Forelimb muscle (tissue), 1 donor: Measurements from ENCODE around the gene SPRR5. TPM values are rescaled to one million over a fixed set of nuclear protein-coding genes. Genes with fewer than 3 reads are reported as not detected.

Source experiments
- DNase-seq: peaks from one replicate; pipeline ENCODE4 v3.0.0-alpha.2; 2013; ENCODE audit warnings: low read depth
- polyA plus RNA-seq: library from polyadenylated mRNA; unstranded; fragments of 120-200 nt; gene quantifications from one replicate; pipeline ENCODE4 v1.2.1, GENCODE V29; 2013; ENCODE audit not compliant: insufficient read length

The SPRR5 gene
- polyA plus RNA-seq, 1 donor = not detected

DNA sequence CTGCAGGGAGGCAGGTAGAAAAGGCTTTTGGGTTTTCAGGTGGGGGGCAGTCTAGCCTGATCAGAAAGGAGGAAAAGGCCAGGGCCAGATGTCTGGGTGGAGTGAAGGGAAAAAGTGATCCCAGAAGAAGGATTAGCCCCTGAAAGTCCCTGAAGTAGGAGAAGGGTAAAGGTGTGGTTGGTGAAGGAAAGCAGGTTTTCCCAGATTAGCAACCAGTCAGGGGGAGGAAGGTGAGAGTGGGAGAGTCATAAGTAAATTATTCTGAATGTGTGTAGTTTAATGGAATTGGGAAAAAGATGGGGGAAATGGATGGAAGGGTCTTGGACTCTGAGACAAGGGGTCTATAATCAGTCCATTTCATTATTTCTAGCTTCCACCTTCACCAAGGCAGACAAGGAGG lies 36.2 kb downstream of the SPRR5 start:
- no peak for DNase-seq

DNA sequence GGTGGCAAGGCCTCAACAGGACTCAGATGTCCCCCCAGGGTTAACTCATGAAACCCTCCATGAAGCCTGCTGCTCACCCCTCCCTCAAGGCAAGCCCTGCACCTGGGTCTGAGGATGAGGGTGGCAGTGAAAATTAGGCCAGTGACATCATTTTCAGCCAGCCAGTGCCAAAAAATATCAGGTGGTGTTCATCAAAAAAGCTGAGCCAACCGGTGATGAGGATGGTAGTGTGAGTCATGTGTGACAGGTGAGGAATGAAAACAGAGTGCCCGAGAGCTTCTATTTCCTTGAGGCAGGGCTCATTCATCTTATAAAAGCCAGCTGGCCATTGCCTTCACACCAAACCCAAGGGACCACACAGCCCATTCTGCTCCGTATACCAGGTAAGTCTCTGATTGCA lies 36.7 kb downstream of the SPRR5 start, which contains the start of gene SPRR1A:
Gene SPRR1A (plus strand): TSS at position 339 of the 400 bp plus-strand sequence. CDS start 1,150 bp downstream, outside the sequence.
- DNase-seq = no peak

DNA sequence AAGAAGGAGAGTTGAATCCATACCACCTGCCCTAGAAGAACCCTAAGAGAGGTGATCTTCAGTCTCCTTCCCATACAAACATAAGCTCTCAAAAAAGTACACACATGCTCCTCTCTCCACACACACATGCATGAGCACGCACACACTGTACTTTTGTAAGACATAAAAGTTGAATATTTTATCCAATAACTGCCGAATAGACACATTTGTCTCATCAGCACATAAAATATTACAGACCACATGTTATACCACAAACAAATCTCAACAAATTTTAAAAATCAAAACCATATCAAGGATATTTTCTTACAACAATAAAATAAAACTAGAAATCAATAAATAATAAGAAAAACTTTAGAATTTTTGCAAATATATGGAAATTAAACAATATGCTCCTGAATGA lies 39.6 kb downstream of the SPRR5 start:
- DNase-seq = no peak

DNA sequence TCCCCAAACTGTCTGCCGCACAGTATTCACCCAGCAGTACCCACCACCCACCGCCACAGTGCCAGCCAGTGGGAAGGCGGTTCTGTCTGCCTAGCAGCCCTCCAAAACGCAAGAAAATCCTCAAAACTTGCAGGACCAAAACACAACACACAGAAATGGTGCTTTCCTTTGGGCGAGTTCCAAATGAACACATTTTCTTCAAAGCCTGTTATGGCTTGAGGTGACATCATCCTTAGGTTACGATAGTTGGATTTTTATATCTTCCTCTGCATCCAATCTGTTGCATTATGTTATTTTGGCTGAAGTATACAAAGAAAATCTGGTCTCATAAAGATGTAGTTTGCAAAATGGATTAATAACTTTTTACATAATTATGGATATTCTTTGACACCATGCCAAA lies 46.2 kb downstream of the SPRR5 start:
- no peak for DNase-seq

DNA sequence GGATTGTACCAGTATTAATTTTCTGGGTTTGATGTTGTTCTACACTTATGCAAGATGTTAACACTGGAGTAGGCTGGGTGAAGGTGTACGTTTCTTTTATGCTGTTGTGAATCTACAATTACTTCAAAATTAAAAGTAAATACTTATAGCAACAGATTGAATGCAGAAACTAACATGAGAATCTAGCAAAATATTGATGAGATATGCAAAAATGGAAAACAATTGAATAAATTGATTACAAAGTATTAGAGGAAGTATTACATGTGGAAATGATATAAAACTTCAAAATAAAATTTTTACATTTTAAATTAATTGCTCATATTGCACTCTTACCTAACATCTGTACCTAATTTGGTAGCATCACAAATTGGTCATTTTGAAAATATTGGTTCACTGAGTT lies 48.8 kb downstream of the SPRR5 start:
- DNase-seq = no peak

DNA sequence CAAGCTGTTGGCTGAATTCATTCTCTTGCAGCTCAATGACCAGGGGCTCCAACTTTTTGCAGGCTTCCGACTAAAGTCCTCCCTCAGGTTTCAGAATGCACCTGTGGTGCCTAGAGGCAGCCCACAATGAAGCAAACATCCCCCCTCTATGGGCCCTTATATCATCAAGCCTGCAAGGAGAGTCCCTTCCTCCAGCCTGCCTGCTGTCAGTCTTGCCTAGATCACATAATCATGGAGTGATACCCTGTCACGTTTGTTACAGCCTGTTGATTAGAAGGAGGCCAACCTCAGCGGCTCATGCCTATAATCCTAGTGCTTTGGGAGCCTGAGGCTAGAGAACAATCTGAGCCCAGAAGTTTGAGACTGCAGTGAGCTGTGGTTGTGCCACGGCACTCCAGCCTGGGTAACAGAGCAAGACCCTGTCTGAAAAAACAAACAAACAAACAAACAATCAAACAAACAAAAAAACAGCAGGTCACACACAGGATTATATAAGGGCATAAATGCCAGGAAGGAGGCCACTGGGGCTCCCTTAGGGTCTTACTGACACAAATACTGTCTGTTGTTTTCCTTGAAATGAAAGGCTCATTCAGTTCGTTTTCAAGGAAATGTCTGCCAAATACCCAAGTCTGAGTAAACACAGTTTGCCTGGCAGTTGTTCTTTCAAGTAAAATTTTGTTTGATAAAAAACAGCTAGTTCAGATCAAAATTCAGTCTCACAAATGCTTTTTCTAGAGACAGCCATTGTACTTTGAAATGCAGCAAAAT lies 49.8 kb downstream of the SPRR5 start:
- no peak for DNase-seq

DNA sequence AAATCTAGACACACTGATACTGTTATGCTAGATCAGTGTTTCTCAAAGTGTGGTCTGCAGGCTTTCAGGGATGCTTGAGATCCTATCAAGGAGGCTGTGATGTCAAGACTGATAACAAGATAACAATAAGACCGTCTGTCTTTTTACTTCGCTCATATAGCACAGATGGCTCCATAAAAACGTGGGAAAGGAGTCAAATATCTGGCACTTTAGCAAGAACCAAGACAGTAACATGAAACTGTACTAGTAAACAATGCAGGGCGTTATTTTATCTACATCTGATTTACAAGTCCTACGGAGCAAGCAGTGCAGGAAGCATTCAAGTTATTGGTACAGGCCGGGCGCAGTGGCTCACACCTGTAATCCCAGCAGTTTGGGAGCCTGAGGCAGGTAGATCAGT lies 50.9 kb downstream of the SPRR5 start:
- DNase-seq = no peak

DNA sequence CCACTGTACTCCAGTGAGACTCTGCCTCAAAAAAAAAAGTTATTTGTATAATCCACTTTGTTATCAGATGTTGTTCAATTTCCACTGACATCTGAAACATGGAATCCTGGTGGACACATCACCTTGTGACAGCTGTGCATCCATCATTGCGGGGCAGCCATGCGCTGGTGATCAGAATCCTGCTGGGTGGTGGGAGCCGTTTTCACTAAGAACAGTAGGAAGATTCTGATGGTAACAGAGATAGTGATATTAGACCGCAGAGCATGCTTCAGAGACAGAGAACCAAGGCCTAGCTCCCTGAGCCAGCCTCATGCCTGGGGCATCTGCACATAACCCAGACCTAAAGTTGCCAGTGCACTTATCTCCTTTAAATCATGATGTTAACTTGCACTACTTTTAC lies 51.5 kb downstream of the SPRR5 start:
- no peak for DNase-seq

Other genes with a start within 250 kb of the SPRR5 start
- gene LCE2A, start 248.9 kb upstream of the SPRR5 start, polyA plus RNA-seq = not detected
- gene LCE4A, start 239.0 kb upstream of the SPRR5 start, polyA plus RNA-seq = not detected
- not detected for gene KPRP, start 189.2 kb upstream of the SPRR5 start, polyA plus RNA-seq
- not detected for gene LCE1F, start 172.1 kb upstream of the SPRR5 start, polyA plus RNA-seq
- gene LCE1E, start 160.9 kb upstream of the SPRR5 start, polyA plus RNA-seq = not detected
- gene LCE1D, start 150.5 kb upstream of the SPRR5 start, polyA plus RNA-seq = not detected
- not detected for gene LCE1C, start 140.6 kb upstream of the SPRR5 start, polyA plus RNA-seq
- not detected for gene LCE1B, start 135.2 kb upstream of the SPRR5 start, polyA plus RNA-seq
- gene LCE1A, start 119.7 kb upstream of the SPRR5 start, polyA plus RNA-seq = not detected
- gene LCE6A, start 104.3 kb upstream of the SPRR5 start, polyA plus RNA-seq = not detected
- gene LCE7A, start 87.2 kb upstream of the SPRR5 start, polyA plus RNA-seq = not detected
- not detected for gene SMCP, start 68.9 kb upstream of the SPRR5 start, polyA plus RNA-seq
- gene IVL, start 38.7 kb upstream of the SPRR5 start, polyA plus RNA-seq = not detected
- gene SPRR4, start 23.4 kb downstream of the SPRR5 start, polyA plus RNA-seq = not detected
- gene SPRR1A, start 36.9 kb downstream of the SPRR5 start, polyA plus RNA-seq = not detected
- gene SPRR3, start 54.5 kb downstream of the SPRR5 start, polyA plus RNA-seq = not detected
- not detected for gene SPRR1B, start 84.0 kb downstream of the SPRR5 start, polyA plus RNA-seq
- not detected for gene SPRR2D, start 93.9 kb downstream of the SPRR5 start, polyA plus RNA-seq
- gene SPRR2A, start 110.3 kb downstream of the SPRR5 start, polyA plus RNA-seq = not detected
- gene SPRR2B, start 124.4 kb downstream of the SPRR5 start, polyA plus RNA-seq = not detected
- gene SPRR2E, start 147.3 kb downstream of the SPRR5 start, polyA plus RNA-seq = not detected
- gene SPRR2F, start 166.3 kb downstream of the SPRR5 start, polyA plus RNA-seq = not detected
- gene SPRR2G, start 203.7 kb downstream of the SPRR5 start, polyA plus RNA-seq = not detected